GM23338 (cell line): Measurements from ENCODE around the gene SLC25A34.

ENCODE experiments used
- EZH2 ChIP-seq: fragments of 200-600 bp; sonication (generic); IDR thresholded peaks from one replicate; pipeline ENCODE4 v1.8.0; 2017; ENCODE audit warnings: antibody characterized with exemption, mild to moderate bottlenecking, low read depth; ENCODE audit not compliant: unreplicated experiment
- EZH2phosphoT487 ChIP-seq: fragments of 200-600 bp; sonication (generic); IDR thresholded peaks from one replicate; pipeline ENCODE4 v1.8.1; 2018; ENCODE audit warnings: antibody characterized with exemption; ENCODE audit not compliant: unreplicated experiment
- POLR2AphosphoS5 ChIP-seq: IDR thresholded peaks from 2 replicates; pipeline ENCODE4 v1.6.1; 2016; ENCODE audit warnings: antibody characterized with exemption, low read depth
- TF ChIP-seq, protein P1 (sequence below), 2 experiments: fragments of 200-600 bp in 1 of 2; sonication (generic) in 1 of 2; conservative IDR thresholded peaks; 2 replicates each; pipeline versions ENCODE4 v1.5.1 to v1.6.1; 2016 to 2017; ENCODE audit warnings: antibody characterized with exemption in 2 of 2, low read depth in 2 of 2, mild to moderate bottlenecking in 2 of 2, moderate library complexity in 1 of 2

DNA sequence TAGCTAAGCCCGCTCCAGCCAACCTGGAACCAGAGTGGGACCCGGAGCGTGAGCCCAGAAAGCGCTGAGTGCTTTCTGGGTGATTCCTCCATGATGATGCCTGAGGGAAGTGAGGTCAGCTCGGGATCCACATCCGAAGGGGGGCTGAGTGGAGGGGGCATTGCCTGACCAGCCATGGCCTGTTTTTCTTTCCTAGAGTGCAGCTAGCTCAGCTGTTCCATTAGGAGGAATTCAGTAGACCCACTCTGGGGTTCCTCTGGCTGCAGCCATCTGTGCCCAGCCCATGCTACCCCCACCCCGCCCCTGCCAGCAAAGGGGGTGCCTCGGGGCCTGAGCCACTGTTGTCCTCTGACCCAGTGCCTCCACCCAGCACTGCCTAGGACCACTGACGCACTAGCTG, 9.6 kb upstream of the SLC25A34 start:
- TF ChIP-seq, protein P1, sequence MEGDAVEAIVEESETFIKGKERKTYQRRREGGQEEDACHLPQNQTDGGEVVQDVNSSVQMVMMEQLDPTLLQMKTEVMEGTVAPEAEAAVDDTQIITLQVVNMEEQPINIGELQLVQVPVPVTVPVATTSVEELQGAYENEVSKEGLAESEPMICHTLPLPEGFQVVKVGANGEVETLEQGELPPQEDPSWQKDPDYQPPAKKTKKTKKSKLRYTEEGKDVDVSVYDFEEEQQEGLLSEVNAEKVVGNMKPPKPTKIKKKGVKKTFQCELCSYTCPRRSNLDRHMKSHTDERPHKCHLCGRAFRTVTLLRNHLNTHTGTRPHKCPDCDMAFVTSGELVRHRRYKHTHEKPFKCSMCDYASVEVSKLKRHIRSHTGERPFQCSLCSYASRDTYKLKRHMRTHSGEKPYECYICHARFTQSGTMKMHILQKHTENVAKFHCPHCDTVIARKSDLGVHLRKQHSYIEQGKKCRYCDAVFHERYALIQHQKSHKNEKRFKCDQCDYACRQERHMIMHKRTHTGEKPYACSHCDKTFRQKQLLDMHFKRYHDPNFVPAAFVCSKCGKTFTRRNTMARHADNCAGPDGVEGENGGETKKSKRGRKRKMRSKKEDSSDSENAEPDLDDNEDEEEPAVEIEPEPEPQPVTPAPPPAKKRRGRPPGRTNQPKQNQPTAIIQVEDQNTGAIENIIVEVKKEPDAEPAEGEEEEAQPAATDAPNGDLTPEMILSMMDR (conservative IDR thresholded peaks at IDR 0.05; ENCODE audit: low read depth in 2 of 2) = no peak
- TF ChIP-seq EZH2phosphoT487 (no peak), EZH2 (no peak), POLR2AphosphoS5 (no peak)
